NCI-H2227 treated with DMSO at 0.1 percent for 48 hours (cell line): ENCODE data around the gene KLHL14.
"Not testable (repeated sequence)": the region's sequence is repeated elsewhere in the genome, so short reads cannot be mapped to it uniquely, and the experiment has no call there.

Experiments
- DNase-seq: peaks from one replicate; lab custom pipeline; 2025; lab: John Stamatoyannopoulos, UW

KLHL14 gene

DNA sequence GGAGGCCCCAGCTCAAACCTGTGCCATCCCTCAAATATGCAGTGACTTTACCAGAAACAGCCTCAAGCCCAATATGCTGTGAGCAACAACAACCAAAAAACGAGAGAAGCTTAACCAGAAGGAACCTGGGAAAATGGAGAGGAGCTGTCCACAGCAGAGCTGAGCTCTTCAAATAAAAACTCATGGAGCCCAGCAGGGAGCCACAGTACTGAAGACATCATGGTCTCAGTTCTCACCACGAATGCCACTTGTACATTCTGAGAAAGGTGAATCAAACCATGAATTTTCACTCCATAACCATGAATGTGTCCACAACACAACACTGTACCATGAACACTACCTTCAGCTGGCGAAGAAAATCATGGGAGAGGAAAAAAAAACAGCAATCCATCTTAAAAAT, 50.5 kb downstream of the KLHL14 start:
- DNase-seq: no peak

GRCh38 chr18:32717126-32717525, 55.7 kb downstream of the KLHL14 start:
- no peak for DNase-seq

DNA sequence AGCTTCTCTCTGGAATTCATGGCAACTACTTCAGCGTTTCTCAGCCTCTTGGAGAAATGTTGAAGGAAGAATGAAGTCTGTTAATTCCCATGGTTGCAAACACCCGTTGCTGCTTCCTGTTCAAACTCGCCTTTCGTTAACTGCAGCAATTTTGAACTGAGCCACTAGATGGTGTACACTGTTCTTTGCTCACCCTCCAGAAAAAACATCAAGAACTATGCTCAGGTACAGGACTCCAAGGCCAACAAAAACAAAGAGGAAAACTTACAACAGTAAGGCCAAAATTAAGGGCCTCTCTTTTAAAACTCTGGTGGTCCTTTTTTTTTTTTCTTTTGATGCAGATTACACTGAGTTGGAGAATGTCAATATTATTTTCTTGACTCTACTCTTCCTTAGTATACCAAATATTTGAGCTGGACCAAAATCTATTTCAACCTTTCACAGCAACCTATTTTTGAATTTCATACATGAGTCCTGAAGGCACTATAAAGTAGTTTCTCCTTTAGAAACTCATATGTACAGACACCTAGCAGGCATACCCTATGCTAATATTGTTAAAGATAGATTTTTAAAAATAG, 58.2 kb downstream of the KLHL14 start:
- DNase-seq: peak; percentile 60

- DNase-seq: no peak
Observed at GRCh38 chr18:32712860-32713259, 60.0 kb downstream of the KLHL14 start.

- no peak for DNase-seq
Observed at GRCh38 chr18:32711862-32712261, 61.0 kb downstream of the KLHL14 start.

DNA sequence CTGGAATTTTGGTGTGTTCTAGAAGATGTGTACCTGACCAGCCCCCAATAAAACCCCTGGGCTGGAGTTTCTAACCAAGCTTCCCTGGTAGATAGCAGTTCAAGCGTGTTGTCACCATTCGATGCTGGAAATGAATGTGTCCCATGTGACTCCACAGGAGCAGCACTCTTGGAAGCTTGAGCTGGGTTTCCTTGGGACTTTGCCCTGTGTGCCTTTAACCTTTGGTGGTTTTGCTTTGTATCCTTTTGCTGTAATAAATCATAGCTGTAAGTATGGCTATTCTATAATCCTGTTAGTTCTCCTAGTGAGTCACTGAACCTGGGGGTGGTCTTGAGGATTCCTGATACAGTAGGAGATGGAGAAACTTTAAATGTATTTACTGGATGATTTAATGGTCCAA, 65.2 kb downstream of the KLHL14 start:
- DNase-seq: no peak

GRCh38 chr18:32707147-32707546, 65.7 kb downstream of the KLHL14 start:
- DNase-seq: no peak

- DNase-seq: no peak
Observed at GRCh38 chr18:32701313-32701712, 71.5 kb downstream of the KLHL14 start.

- no peak for DNase-seq
Observed at GRCh38 chr18:32698153-32698552, 74.7 kb downstream of the KLHL14 start.

DNA sequence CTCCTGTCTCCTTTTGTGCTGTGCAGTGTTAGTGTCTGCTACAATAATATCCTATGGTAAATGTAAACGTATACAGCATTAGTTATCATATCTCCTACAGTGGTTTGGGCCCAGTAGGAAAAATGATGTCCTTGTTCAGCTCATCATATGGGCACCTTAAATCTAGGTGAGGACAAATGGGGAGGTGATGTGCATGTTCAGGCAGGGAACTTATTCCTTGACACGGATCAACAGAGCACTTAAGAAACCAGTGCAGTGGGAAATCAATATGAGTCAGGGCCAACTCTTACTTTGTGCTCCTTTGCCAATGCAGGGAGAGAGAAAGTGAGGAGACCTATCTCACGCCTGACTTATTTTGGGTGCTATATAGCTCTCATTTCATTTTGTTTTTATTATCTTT, 76.4 kb downstream of the KLHL14 start:
- no peak for DNase-seq

GRCh38 chr18:32695534-32695933, 77.3 kb downstream of the KLHL14 start:
- no peak for DNase-seq

- DNase-seq: no peak
Observed at GRCh38 chr18:32688821-32689220, 84.0 kb downstream of the KLHL14 start.

DNA sequence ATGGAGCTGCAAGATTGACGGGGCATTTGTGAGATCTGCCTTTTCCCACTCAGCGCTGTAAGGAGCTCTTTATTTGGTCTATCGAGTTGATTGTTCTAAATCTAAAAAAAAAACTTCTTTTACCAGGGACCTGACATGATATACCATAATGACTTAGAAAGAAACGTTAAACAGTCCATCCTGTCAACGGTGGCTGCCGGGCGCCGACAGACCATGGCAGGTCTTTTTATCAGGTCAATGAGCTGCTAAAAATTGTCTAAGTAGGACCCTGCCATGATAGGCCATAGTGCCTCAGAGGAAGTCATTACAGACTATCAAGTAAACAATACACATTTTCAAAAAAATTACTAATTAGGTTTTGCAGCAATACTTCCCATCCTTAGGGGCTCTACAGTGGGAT, 87.9 kb downstream of the KLHL14 start:
- DNase-seq: no peak

- no peak for DNase-seq
Observed at GRCh38 chr18:32684096-32684495, 88.7 kb downstream of the KLHL14 start.

DNA sequence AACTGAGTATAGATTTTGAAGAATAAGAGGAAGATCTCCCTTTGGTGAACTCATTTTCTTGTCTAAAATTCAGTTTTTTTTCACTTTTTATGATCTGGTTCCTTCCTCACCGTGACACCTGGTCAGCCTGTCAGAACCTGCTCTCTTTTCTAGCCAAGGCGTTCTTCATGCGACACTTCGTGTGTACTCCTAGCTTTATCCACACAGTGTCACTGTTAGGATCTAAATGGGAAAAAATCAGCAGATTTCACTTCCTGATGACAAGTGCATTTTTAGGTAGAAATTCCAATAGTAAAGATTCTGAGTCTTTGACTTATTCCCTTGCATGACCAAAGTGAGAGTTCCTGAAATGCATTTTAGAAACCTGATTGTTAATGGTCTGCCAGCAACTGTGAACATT, 89.8 kb downstream of the KLHL14 start:
- DNase-seq: no peak

GRCh38 chr18:32677578-32677977, 95.2 kb downstream of the KLHL14 start:
- DNase-seq: no peak

GRCh38 chr18:32674491-32674890, 98.3 kb downstream of the KLHL14 start:
- DNase-seq: no peak

GRCh38 chr18:32672398-32672797, 100.4 kb downstream of the KLHL14 start:
- DNase-seq: no peak

DNA sequence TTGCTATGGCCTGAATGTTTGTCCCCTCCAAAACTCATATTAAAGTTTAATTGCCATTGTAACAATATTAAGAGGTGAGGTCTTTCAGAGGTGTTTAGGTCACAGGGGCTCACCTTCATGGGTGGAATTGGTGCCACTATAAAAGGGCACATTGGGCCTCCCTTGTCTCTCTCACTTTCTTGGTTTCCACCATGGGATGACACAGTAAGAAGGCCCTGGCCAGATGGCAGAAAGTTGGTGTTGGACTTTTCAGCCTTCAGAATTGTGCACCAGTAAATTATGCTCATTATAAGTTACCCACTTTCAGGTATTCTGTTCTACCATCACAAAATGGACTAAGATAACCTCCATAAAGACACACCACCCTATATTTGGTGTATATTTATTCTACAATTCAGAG, 102.1 kb downstream of the KLHL14 start:
- DNase-seq: no peak

DNA sequence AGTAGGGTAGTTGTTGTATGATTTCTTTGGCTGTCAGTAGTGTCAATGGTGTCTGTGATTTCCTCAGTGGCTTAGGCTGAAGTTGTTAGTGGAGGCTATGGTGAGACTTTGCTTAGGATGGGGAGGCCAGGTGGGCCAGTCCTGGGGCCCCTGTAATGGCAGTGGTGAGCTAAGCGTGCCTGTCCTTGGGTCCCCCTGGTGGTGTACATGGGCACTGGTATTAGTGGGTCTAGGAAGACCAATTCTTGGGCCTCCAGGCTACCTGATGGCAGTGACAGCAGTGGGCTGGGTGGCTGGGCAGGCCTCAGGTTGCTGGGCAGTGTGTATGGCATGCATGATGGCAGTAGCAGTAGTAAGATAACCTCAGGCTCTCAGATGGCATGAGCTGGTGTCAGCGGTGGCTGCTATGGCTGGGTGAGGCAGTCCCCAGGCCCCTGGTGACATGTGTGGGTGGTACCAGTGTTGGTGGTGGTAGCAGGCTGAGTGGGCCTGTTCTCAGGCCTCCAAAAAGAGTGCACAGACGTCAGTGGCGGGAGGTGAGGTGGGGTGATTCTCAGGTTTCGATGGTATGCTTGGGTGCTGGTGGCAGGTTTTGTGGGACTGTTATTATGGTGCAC, 103.2 kb downstream of the KLHL14 start:
- no peak for DNase-seq

- DNase-seq: no peak
Observed at GRCh38 chr18:32668956-32669355, 103.9 kb downstream of the KLHL14 start.

DNA sequence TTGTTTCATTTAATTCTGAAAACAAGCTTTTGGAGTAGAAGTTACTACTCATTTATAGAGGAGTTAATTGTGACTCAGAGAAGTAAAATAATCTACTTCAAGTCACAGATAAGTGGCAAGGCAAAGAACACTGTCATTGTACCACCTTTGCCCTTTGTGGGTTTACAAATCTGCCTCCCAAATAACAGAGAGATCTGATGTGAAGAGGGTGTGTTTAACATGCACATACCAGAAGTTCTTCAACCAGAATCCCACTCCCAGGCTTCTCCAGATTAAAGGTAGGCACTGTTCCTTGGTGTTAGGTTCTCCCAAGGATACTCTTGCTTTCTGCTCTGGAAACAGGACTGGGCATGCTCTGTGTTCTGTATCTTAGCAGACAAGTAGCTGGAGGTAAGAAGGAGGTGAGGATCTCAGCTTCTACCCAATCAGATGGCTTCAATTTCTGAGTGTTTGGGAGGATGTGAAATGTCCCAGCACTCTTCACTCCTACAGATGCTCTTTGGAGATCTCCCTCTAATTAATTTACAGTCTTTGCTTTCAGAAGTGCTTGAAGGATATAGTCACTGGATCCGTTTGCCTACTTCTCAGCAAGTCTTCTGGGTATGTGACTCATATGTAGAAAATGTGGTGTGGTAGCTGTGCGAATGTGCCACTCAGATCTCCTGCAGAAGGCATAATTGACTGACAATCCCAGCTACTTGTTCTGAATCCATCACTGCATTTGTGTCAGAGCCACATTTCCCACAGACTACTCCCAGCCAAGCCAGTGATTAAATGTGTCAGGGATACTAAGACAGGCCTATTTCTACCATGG, 111.1 kb downstream of the KLHL14 start:
- no peak for DNase-seq

DNA sequence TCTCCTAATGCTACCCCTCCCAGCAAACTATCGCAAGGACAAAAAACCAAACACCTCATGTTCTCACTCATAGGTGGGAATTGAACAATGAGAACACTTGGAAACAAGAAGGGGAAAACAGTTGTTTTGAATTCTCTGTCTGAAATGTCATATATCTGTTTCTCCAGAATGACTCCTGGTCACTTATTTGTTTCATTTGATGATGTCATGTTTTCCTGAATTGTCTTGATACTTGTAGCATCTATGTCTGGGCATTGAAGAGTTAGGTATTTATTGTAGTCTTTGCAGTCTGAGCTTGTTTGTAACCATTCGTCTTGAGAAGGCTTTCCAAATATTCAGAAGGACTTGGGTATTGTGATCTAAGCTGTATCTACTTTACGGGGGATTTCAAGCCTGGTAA, 118.3 kb downstream of the KLHL14 start:
- DNase-seq: not testable (repeated sequence)
